ENCODE measurements around the gene DCLRE1B.

The DCLRE1B gene

GRCh38 chr1:113950908-113951307 is 45.8 kb downstream of the DCLRE1B start:
- DNase-seq: no peak

GRCh38 chr1:113951719-113952118 is 46.6 kb downstream of the DCLRE1B start:
- DNase-seq: no peak

- DNase-seq: no peak
Observed at GRCh38 chr1:113957984-113958383, 52.9 kb downstream of the DCLRE1B start.

DNA sequence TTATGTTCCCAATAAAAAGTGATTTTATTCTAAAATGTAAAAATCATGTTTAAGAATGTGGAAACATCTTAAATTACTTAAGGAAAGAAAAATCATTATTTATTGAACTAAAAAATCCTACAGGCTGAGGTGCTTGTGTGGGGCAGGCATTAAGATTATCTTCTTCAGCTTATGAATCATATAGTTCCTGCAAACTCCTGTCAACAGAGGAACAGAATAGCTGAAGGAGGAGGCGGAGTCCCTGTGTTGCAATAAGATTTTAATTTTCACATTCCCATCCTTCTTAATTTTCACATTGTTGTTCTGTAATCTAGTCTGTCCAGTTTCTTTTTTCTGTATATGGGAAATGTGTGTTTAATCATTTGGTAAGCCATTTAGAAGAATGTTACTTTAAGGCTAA is 53.6 kb downstream of the DCLRE1B start:
- no peak for DNase-seq

DNA sequence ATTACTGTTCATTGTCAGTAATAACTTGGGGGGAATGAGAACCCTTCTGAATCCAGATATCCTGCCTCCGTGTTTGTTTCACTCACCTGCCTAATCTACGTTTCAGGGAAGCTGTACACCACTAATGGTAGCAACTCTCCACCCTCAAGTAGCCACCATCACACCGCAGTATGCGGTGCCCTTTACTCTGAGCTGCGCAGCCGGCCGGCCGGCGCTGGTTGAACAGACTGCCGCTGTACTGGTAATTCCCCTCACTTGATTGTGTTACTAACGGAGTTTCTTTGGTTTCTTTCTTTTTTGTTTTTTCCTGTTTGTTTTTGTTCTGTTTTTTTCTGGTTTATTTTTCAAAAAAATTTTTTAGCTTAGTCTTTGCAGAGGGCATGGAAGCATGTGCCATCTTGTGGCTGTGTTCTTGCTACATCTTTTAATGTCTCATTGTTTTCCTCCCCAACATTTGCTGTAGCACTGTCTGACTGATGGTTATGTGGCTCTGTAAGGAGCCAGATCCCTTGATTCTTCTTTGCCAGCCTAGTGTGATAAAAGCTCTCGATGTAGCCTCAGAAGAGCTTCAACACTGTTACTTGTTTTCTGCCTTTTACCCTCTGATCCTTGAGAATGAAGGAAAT is 58.3 kb downstream of the DCLRE1B start:
- no peak for DNase-seq

All from CD4-positive, alpha-beta T cell treated with Interleukin-6 for 4 hours (primary cell).